HG03439 (cell line): ENCODE measurements around the gene UBASH3A.

ENCODE experiments used
- ATAC-seq: cut with Tn5 transposase; IDR thresholded peaks from one replicate; pipeline ENCODE4 v1.9.1; 2021; ENCODE audit warnings: mild to moderate bottlenecking, moderate library complexity; ENCODE audit not compliant: unreplicated experiment

The UBASH3A gene

DNA sequence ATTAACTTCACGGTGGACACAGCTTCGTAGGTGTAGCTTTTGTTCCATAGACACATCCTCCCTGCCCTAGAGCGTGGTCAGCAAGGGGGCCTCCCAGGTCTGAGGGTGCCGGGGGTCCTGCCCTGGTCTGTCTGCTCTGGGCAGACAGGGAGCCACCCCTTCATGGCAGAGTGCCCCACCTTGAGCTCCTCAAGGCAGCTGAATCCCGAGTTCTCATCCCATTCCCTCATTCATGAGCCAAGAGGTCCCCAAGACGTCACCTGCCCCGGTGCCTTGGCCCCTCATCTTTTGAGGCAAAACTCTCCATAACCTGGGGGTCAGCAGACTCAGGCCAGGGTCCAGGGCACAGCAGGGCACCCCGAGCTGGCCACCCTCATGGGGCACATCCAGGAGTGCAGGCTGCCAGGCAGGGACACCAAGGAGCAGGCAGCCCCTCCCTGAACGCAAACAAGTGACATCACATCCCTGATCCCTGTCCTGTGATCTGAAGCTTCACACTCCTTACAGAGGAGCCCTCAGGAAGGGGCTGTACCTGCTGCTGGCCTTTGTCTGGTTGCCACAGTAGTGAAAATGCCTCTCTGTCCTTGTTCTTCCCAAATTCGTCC is 23.3 kb downstream of the UBASH3A start:
- ATAC-seq = no peak

DNA sequence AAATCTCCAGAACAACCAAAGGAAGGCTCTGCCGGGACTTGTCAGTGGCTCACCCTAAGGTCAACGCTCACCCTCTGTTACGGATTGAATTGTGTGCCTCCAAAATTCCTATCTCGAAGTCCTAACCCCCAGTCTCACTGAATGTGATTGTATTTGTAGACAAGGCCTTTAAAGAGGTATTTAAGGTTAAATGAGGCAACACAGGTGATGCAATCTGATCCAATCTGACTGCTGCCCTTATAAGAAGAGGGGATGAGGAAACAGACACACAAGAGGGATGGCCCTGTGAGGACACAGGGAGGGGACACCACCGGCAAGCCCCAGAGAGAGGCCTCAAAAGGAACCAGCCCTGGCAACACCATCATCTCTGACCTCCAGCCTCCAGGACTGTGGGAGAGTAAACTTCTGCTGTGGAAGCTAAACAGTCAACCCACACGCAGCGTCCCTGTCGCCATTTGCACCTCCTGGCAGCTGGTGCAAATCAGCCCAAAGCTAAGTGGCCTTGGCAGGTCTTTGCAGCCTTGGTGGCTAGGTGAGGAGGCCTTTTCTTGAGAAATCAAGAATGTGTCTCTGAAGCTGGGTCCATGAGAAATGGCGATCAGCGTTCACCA is 24.2 kb downstream of the UBASH3A start:
- no peak for ATAC-seq

DNA sequence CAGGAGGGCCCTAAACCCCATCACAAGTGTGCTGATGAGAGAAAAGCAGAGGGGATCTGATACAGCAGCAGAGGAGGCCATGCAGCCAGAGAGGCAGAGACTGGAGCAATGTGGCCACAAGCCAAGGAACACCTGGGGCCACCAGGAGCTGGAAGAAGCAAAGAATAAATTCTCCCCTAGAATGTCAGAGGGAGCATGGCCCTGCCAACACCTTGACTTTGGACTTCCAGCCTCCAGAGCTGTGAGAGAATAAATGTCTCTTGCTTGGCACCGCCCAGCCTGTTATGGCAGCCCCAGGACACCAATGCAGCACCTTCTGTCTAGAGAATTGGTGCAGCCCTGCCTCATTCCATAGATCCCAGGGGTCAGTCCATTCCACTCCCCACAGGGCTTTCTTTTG is 25.3 kb downstream of the UBASH3A start:
- ATAC-seq = no peak

DNA sequence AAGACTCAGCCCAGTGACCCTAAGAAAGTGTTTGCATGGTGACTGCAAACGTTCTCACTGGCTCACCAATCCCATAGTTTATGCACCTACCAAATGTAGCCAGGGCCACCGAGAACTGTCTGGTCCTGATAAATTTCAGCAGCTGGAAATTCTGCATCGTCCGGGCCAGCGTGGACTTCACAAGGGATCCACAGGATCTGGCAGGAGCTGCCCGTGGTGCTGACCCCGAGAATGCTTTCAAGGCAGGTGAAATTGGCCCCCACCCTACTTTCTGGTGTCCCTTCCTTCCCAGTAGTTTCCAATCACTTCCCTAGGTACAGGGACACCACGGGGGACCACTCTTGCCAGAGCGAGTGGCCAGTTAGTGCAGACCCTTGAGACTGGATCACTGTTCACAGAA is 26.2 kb downstream of the UBASH3A start:
- no peak for ATAC-seq

DNA sequence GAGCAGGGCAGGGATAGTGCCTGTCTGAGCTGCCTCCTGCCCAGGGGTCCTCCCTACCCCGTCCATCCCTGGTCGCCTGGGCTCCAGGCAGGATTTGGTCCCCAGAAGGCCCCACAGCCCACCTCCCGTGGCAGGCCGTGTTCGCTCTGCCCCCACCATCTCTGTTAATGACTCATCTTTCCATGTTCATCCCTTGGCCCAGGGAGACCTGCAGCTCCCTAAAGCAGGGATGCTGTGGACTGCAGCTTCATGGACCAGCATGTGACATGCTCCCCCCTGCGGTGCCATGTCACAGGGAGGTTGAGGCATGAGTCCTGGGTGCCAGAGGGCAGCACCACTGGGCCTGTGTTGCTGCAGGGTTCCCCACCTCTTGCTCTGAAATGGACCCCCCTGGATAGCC is 26.8 kb downstream of the UBASH3A start:
- ATAC-seq = no peak

DNA sequence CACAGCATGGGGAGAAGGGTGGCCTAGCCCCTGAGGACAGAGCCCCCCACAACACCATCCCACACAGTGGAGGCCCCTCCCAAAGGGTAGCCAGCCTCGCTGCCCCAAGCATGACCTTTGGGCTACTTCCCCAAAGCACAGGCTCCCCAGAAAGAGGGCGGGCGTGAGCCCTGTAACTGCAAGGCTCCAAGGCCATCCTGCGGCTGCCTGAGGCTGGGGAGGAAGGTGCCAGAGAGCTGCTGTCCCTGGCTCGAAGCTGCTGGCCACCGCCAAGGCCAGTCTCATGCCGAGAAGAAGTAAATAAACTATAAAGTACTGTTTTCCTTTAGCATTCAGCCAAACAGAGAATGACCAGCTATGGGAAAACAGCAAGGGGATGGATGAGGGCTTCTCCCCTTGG is 27.5 kb downstream of the UBASH3A start:
- ATAC-seq = no peak

DNA sequence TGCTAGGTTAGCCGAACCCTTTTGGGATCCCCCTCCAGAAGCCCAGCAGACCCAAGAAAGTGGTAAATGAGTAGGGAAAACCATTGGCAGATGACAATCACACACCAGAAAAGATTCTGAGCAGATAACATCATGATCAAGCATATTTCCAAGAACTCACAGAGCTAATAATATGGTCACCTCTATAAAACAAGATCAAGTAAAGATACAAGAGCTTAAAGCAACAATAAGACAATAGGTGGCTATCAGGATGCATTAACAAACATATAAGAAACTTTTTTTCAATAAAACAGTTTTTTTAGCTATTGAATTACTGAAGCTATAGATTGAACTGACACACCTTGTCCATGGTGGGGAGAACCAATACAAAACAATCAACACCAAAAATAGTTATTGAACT is 29.0 kb downstream of the UBASH3A start:
- no peak for ATAC-seq

DNA sequence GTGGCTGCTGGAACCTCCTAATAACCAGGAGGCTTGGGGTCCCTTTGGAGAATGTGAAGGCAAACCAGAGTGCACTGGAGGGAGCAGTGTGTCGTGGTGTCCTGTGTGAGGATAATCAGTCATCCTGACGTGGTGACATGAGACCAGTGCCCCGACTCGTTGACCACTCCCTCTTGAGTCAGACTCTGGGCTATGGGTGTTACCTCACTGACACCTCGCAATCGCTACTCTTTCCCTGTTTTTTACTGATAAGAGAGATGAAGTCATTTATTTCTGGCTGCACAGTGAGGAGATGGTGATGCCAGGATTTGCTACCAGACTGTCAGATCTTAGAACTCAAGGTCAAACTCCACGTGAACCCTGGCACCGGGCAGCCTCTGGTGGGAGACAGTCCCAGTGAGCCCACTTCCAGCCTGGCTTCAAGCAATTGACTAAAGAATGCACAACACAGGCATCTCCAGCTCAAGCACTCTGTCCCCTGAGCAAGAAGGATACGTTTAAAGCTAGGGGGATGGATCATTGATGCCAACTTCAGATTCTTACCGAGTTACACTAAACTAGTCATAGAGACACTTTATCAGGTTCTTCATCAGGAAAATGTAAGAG is 30.3 kb downstream of the UBASH3A start:
- ATAC-seq = no peak

DNA sequence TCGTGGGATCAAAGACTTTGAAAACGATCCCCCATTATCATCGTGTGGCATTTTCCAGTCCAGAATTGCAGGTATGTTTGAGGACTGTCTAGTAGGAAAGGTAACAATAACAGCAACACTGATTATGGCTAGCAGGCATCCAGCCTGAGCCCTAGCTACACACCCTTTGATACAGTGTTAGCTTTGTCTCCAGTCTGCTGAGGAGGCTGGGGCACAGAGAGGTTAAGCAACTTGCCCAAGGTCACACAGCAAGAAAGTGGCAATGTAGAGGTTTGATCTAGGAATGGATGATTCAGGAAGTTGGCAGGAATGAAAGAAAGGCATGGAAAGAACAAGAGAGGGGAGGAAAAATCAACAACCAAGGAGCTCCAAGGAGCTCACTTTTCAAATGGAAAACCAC is 31.2 kb downstream of the UBASH3A start:
- no peak for ATAC-seq

DNA sequence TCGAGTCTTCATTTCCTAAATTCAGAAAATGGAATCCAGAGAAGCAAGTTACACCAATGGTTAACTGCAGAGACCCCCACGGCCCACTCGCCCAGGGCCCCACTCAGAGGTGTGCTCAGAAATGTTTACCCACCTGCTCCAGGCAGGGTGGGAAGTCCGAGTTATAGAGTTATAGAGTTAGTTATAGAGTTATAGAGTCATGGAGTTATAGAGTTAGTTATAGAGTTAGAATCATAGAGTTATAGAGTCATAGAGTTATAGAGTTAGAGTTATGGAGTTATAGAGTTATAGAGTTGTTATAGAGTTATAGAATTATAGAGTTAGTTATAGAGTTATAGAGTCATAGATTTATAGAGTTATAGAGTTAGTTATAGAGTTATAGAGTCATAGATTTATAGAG is 31.7 kb downstream of the UBASH3A start:
- no peak for ATAC-seq

DNA sequence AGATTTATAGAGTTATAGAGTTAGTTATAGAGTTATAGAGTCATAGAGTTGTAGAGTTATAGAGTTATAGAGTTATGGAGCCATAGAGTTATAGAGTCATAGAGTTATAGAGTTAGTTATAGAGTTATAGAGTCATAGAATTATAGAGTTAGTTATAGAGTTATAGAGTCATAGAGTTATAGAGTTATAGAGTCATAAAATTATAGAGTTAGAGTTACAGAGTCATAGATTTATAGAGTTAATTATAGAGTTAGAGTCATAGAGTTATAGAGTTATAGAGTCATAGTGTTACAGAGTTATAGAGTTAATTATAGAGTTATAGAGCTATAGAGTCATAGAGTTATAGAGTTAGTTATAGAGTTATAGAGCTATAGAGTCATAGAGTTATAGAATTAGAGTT is 32.1 kb downstream of the UBASH3A start:
- no peak for ATAC-seq

DNA sequence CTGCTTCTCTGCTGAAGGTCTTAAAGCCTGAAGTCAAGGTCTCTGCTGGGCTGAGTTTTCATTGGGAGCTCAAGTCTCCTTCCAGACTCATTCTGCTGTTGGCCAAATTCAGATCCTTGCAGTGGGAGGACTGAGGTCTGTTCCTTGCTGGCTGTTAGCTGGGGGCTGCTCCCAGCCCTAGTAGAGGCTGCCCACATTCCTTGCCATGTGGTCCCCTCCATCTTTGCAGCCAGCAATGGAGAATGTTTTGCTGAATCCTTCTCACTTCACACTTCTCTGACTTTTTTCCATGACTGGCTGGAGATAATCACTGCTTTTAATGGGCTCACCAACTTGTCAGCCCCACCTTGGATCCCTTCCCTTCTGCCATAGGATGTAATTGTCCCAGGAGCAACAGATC is 33.2 kb downstream of the UBASH3A start:
- ATAC-seq = no peak

DNA sequence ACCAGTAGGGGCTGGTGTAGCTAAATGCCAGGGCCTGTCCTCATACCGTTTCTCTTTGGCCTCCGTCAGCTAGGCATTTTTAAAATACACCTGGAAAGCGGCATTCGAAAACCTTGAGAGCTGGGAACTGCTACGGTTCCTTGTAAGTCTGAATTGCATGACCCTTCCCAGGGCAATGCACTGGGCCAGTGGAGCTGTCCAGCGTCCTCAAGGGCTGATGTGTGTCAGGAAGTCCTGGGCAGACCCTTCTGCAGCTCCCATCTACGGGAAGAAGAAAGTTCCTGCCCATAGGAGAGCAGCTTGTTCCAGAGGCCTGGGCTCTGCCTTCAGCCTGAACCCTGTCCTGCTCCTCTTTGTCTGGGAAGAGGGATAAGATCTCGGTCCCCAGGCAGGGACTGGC is 34.1 kb downstream of the UBASH3A start:
- no peak for ATAC-seq

DNA sequence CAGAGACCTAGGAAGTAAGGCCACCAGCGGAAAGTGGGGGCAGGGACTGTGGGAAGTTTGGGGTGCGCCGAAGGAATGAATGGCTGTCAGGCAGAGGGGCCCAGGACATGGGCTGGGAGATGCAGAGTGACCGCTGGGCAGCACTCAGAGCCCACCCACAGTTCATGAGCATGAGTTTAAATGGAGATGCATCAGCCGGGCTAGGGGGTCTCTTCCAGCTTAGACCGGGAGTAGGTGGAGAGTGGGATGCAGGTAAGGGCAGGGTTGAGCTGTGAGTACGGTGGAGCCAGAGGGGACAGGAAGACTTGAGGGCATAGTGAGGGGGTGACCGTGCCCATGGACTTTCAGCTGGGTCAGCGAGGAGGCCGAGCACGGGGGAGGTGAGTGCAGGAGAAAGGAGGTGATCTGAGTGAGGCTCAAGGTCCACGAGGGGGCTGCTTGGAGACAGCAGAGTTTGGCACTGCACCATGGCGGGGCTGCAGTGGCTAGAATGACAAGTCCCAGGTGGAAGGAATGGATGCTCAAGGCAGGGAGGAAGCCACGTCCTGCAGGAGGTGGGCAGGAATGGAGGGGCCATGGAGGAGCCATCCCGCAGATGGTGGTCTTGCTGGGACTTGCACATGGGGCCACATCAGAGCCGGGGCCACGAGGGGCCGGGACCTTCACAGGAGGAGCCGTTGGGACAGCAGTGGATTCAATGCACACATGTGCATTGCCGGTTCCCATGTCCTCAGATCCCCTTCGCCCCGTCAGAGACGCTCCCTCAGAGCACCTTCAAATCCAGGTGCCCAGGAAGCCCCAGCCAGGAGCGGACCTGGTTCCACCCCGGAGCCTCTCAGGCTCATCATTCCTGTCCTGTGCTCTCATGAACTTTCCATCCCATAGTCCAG is 34.9 kb downstream of the UBASH3A start:
- ATAC-seq = no peak

DNA sequence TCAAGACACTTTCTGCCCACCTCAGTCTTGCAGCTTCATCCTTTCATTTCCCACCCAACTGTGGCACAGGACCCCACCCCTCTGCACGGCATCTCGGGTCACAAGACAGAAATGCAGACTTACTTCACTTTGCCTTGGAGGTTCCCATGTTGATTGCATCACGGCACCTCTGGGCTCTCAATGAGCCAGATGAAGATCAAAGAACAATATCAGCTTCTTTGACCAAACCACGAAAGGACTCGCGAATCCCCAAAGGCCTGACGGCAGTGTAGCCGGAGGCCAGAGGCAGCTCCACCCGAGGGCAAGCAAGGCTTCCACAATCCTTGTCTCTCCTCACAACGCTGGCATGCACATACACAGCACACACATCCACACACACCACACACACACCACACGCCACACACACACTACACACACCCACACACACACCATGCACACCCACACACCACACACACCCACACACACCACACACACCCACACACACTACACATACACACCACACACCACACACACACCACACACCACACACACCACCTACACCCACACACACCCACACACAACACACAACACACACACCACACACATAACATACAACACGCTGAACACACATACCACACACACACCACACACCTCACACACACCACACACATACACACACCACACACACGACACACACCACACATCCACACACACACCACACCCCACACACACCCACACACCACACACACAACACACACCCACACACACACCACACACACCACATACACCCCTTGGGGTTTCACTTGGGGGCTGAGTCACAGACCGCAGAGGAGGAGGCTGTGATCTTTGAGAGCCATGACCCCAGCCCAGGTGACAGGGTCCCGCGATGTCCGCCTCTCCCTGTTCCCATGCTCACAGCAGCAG is 35.8 kb downstream of the UBASH3A start:
- no peak for ATAC-seq

DNA sequence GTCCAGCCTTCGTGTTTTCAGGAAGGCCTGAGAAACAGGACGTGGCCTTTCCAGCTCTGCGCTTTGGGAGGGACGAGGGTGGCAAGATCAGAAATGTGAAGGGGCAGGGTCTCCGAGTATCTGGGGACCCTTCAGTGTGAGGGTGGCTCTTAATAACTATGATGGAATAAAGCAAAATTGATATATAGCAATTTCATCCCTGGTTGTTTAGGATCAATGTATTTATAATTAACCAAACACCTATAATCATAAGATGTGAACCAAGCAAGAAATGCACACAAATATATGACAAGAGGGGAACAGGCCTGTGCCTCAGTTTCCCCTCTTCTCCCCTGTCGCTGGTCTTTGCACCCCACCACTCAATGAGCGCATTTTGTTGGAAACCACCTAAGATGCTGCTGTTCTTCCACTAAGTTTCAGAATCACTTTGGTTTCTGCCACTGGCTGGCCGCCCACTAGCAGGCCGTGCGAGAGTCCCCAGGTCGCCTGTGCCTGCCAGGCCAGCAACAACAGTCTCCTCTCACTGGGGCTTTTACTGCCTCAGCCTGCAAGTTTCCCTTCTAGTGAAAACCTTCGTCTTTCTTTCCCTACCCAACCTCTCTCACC is 36.6 kb downstream of the UBASH3A start:
- peak; percentile 73 for ATAC-seq

DNA sequence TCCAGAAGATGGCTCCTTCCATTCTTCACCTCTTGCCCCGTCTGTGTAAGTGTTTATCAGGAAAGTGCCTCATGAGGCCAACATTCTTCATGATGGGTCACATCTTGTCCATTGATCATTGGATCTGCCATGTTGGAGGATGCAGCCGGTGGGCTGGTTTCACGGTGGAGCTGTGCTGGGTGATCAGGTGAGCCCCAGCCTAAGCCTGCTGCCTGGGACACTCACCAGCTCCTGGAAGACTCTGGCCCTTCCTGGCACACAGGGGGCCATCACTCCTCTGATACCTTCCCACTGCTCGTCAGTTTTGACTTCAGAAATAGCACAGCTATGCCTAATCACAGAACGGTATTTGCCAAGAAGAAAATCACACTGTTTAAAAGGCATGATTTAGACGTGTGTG is 38.3 kb downstream of the UBASH3A start:
- ATAC-seq = no peak

DNA sequence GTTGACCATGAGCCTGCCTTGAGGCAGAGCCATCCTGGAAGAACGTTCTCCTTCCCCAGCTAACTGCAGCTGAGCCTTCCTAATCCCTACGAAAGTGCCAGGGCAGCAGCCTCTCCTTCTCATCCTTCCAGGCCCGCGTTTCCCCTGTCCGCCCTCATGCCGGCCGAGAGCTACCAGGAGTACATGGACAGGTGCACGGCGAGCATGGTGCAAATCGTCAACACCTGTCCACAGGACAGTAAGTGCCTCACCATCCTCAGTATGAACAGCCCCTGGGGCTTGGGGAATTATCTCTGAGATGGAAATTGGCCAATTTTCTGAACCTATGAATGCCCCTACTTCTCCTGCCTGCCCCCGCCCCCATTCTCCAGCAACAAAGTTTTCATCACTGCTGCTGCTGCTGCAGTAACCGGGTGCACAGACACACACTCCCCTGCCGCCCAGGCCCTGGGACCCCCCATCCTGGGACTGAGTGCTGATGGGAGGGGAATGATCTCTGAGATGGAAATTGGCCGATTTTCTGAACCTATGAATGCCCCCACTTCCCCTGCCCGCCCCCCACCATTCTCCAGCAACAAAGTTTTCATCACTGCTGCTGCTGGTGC is 39.6 kb downstream of the UBASH3A start:
- no peak for ATAC-seq

DNA sequence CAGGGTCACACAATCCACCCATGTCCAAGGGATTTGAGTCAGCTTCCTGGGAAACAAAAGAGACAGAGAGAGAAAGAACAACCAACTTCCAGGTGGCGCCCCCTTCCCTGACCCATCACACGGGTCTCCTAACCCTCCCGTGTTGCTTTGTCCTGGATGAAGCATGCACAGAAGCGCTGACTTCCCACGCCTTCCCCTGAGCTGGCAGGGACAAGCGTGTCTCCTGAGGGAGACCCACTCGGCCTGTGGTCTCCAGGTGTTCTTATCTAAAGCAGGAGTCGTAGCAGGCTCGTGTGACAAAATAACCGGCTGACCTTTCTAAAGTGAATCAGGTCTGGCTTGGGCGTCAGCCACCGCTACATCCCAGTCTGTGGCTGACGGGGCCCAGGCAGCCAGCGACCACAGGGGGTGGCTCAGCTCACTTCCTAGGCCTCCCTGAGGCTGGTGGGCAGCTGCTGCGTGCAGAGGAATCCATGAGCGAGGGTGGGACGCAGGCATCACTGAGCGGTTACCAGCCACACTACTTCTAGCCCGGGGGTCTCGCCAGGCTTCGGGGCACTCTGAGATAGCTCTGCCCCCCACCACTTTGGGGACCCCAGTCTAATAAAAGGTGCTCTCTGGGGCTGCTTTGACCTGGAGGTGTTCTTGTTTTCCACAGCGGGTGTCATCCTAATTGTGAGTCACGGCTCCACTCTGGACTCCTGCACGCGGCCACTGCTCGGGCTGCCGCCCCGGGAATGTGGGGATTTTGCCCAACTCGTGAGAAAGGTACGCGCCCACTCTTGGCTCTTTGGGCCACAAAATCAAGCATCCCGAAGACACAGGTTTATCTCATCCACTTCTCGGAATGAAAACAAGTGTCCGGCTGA is 40.4 kb downstream of the UBASH3A start:
- ATAC-seq = no peak
